ENCODE results near the gene ADIPOQ.
A peak's percentile ranks its signal among the peaks of the same experiment; 100 is the strongest.
"Not testable (repeated sequence)": the region's sequence is repeated elsewhere in the genome, so short reads cannot be mapped to it uniquely, and the experiment has no call there.

Gene ADIPOQ

DNA sequence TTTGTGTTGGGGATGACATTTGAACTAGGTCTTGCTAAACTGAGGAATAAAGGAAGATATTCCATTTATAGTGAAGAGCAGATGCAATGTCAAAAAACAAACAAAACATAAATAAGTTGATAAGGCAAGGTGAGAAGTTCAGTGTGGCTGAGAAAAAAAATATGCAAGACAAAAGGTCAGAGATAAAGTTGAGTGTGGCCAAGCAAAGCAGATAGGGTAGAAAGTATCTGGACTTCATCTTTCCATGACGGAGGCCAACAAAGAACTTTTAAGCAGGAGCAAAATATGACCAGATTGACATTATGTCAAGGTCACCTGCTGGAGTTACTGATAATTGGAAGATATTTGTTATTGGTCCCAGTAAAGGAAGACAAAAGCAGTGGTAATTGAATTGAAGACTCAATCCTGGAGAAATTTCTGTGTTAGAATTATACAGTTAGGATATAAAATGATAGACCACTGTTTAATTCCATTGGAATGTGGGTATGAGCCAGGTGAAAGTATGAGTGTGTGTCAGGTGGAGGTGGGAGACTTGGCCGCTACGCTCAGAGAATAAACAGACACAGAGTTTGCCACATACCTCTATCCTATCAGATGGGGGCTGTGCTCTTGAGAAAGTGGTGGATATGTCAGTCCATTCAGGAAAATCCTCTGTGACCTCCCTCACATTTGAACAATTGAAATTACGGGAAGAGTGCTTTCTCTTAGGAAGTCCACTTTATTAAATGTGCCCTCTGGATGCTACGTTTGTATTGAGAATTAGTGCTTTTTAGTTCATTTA, 28.1 kb downstream of the ADIPOQ start:
- no peak for DNase-seq (ENCODE audit: low read depth in 2 of 2, low spot score in 1 of 2)

DNA sequence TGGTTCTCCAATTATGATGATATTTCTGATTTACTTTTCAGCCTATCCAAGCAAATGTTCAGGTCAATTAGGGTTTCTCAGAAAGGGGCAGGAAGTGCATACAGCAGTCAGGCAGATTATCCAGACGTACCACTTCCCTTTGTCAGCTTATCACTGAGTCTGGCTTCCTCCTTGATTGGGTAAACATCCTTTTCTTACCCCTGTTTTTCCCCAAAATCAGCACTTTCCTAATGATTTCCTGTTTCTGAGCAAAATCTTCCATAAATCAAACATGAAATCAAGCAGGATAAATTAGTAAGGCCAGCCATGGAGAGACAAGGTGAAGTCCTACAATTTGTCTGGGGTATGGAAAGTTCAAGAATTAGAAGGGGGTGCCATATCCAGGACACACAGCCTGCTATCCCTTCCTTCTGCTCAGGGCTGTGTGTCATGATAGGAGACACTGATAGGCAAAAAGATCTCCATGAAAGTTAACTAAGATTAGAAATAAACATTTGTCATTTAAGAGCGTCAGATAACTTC, 29.0 kb downstream of the ADIPOQ start:
- DNase-seq (ENCODE audit: low read depth in 2 of 2, low spot score in 1 of 2), result no peak

DNA sequence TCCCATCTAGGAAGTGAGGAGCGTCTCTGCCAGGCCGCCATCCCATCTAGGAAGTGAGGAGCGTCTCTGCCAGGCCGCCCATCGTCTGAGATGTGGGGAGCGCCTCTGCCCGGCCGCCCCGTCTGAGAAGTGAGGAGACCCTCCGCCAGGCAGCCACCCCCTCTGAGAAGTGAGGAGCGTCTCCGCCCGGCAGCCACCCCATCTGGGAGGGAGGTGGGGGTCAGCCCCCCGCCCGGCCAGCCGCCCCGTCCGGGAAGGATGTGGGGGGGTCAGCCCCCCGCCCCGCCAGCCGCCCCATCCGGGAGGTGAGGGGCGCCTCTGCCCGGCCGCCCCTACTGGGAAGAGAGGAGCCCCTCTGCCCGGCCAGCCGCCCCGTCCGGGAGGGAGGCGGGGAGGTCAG, 31.3 kb downstream of the ADIPOQ start:
- not testable (repeated sequence) for DNase-seq (ENCODE audit: low read depth in 2 of 2, low spot score in 1 of 2)

DNA sequence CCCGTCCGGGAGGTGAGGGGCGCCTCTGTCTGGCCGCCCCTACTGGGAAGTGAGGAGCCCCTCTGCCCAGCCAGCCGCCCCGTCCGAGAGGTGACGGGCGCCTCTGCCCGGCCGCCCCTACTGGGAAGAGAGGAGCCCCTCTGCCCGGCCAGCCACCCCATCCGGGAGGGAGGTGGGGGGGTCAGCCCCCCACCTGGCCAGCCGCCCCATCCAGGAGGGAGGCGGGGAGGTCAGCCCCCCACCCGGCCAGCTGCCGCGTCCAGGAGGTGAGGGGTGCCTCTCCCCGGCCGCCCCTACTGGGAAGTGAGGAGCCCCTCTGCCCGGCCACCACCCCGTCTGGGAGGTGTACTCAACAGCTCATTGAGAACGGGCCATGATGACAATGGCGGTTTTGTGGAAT, 31.7 kb downstream of the ADIPOQ start:
- not testable (repeated sequence) for DNase-seq (ENCODE audit: low read depth in 2 of 2, low spot score in 1 of 2)

DNA sequence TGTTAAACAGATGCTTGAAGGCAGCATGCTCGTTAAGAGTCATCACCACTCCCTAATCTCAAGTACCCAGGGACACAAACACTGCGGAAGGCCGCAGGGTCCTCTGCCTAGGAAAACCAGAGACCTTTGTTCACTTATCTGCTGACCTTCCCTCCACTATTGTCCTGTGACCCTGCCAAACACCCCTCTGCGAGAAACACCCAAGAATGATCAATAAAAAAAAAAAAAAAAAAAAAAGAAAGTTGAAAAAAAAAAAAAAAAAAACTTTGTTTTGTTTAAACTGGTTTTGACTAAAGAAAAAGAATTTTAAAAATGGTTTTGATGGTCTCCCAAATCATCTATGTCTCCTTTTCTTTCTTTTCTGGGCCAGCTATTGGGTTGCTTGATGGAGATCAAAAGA, 32.3 kb downstream of the ADIPOQ start:
- DNase-seq (ENCODE audit: low read depth in 2 of 2, low spot score in 1 of 2), result not testable (repeated sequence)

DNA sequence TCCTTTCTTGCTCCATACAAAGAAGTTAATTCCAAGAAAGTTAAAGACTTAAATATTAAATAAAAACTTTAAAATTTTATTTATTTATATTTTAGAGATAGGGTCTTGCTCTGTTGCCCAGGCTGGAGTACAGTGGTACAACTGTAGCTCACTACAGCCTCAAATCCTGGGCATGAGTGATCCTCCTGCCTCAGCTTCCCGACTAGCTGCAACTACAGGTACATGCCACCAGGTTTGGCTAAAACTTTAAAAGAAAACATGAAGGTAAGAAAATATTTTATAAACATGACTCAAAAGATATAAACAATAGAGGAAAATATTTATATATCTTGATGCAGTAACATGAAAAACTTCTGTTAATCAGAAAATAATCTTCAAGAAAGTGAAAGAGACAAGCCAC, 33.2 kb downstream of the ADIPOQ start:
- no peak for DNase-seq (ENCODE audit: low read depth in 2 of 2, low spot score in 1 of 2)

DNA sequence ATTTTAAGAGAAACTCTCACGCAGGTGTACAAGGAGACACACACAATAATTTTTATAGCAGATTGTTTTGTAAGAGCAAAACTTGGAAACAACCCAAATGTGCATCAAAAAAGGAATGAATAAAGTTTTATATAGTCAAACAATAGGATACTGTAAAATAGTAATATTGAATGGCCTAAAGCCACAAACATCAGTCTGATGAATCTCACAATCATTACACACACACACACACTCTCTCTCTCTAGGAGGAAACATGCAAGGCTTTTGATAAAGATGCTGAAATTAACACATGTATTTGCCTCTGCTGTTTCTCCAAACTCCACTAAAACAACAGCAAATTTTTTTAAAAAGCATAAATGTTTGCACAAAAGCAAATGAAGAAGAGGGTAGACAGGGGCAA, 37.3 kb downstream of the ADIPOQ start:
- DNase-seq (ENCODE audit: low read depth in 2 of 2, low spot score in 1 of 2), result no peak

DNA sequence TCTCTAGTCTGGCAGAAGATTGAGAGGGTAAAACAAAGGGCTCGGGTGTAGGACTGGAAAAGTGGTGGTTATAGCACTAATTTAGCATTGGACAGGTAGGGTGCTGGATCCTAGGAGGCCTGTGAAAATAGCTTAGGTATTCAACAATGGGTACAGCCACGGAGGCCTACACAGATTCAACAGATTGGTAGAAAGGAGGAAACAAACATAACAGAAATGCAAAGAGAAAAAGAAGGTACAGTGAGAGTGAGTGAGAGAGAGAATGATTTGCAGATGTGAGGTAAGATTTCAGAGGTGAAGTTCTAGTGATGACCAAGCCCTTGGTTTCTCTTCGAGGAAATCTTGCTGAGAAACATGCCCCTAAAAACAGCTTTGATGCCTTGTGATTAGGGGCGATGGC, 37.9 kb downstream of the ADIPOQ start:
- DNase-seq (ENCODE audit: low read depth in 2 of 2, low spot score in 1 of 2), result no peak

DNA sequence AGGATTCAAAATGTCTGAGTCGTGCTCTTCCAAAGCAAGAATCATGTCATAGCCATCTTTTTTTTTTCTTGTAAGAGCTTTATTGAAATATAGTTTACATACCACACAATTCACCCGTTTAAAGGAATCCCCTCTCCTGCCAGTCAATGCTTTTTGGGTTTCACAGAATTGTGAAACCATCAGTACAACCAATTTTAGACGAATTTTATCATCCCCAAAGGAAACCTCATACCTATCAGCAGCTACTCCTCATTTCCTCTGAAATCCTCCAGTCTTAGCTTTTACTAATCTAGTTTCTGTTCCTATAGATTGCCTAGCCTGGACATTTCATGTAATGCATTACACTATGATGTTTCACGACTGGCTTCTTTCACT, 39.6 kb downstream of the ADIPOQ start:
- no peak for DNase-seq (ENCODE audit: low read depth in 2 of 2, low spot score in 1 of 2)

DNA sequence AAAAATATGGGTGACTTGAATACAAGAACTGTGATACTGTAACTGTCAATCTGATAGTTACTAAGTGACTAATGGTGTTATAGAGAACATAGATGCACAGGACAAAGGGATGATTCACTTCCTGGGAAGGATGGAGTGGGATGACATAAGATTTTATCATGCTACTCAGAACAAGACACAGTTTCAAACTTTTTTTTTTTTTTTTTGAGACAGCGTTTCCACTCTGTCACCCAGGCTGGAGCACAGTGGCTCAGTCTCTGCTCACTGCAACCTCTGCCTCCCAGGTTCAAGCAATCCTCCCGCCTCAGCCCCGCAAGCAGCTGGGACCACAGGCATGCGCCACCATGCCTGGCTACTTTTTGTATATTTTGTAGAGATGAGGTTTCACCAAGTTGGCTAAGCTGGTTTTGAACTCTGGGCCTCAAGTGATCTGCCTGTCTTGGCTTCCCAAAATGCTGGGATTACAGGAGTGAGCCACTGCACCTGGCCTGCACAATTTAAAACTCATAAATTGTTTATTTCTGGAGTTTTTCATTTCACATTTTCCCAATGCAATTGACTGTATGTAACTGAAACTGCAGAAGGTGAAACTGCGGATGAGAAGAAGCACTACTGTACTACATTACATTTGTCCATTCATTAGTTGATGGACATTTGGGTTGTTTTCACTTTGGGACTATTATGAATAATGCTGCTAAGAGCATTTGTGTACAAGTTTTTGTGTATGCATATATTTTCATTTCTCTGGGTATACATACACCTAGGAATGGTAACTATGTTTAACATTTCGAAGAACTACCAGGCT, 40.6 kb downstream of the ADIPOQ start:
- DNase-seq (ENCODE audit: low read depth in 2 of 2, low spot score in 1 of 2), result peak in 1 of 2 donors; percentile 3

DNA sequence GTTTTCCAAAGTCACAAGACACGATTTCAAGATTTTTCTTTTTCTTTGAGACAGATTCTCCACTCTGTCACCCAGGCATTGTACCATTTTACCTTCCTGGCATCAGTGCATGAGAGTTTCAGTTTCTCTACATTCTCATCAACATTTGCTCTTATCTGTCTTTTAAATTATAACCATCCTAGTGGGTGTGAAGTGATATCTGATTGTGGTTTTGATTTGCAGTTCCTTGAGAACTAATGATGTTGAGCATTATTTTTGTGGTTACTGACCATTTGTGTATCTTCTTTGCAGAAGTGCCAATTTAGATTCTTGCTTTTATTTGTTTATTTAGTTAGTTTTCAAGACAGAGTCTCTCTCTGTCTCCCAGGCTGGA, 41.2 kb downstream of the ADIPOQ start:
- no peak for DNase-seq (ENCODE audit: low read depth in 2 of 2, low spot score in 1 of 2)

DNA sequence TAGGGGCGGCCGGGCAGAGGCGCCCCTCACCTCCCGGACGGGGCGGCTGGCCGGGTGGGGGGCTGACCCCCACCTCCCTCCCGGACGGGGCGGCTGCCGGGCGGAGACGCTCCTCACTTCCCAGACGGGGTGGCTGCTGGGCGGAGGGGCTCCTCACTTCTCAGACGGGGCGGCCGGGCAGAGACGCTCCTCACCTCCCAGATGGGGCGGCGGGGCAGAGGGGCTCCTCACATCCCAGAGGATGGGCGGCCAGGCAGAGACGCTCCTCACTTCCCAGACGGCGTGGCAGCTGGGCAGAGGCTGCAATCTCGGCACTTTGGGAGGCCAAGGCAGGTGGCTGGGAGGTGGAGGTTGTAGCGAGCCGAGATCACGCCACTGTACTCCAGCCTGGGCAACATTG, 42.4 kb downstream of the ADIPOQ start:
- not testable (repeated sequence) for DNase-seq (ENCODE audit: low read depth in 2 of 2, low spot score in 1 of 2)

DNA sequence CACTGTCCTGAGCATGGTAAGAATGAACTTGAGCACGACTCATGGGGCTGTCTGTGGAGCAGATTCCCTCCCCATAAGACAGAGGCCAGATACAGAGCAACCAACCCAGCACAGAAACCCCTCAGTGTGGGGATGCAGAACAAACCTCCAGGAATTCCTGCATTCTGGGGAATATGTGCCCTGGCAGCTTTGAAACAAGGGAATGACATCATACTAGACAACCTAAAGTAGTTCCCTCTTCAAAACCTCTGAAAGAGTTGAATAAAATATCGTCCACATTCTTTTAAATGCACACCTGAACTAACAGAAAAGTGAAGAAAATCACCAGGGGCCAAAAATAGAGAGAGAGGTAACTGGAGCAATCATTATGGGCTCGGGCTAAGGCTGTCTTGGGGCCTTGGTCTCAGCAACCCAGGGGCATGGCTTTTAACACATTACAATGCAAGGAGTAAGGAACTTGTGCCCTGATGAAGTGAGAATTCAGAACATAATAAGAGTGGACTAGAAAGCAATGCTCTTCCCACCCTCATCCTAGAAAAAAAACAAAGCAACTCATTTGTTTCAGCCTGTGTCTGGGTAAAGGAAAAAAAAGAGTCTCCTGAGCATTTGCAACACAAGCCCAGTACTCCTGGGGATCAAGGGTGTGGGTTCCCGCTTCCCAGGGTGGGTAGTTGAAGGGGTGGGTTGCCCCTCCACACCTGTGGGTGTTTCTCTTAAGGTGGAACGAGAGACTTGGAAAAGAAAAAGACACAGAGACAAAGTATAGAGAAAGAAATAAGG, 43.9 kb downstream of the ADIPOQ start:
- no peak for DNase-seq (ENCODE audit: low read depth in 2 of 2, low spot score in 1 of 2)

DNA sequence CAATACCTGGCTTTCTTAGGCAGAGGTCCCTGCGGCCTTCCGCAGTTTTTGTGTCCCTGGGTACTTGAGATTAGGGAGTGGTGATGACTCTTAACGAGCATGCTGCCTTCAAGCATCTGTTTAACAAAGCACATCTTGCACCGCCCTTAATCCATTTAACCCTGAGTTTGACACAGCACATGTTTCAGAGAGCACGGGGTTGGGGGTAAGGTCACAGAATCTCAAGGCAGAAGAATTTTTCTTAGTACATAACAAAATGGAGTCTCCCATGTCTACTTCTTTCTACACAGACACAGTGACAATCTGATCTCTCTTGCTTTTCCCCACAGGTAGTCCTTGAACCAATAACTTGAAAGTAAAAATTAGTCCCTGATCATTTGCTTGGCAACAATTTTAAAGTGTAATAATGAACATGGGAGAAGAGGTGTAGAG, 45.0 kb downstream of the ADIPOQ start:
- not testable (repeated sequence) for DNase-seq (ENCODE audit: low read depth in 2 of 2, low spot score in 1 of 2)

DNA sequence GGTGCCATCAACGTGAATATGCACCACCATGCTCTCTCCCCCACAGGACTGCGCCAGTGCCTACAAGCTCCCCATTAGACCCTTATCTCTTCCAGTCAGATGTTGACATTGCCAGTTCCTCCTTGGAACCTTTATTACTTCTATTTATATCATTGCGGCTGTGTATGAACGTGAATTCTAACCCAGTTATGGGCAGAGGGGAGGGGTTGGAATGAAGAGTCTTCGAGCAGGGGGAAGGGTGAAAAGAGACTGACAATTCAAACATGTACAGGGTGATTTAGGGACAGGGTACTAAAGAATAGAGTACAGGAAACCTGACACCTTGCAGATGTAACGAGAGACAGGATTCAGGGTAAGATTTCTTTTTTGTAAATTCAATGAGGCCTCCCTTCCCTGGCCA, 46.1 kb downstream of the ADIPOQ start:
- no peak for DNase-seq (ENCODE audit: low read depth in 2 of 2, low spot score in 1 of 2)

DNA sequence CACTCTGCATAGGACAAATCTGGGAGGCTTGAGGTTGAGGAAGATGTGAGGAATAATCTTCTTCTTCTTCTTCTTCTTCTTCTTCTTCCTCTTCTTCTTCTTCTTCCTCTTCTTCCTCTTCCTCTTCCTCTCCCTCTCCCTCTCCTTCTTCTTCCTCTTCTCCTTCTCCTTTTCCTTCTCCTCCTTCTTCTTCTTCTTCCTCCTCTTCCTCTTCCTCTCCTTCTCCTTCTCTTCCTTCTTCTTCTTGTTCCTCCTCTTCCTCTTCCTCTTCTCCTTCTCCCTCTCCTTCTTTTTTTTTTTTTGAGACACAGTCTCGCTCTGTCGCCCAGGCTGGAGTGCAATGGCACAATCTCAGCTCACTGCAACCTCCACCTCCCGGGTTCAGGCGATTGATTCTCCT, 47.2 kb downstream of the ADIPOQ start:
- not testable (repeated sequence) for DNase-seq (ENCODE audit: low read depth in 2 of 2, low spot score in 1 of 2)

DNA sequence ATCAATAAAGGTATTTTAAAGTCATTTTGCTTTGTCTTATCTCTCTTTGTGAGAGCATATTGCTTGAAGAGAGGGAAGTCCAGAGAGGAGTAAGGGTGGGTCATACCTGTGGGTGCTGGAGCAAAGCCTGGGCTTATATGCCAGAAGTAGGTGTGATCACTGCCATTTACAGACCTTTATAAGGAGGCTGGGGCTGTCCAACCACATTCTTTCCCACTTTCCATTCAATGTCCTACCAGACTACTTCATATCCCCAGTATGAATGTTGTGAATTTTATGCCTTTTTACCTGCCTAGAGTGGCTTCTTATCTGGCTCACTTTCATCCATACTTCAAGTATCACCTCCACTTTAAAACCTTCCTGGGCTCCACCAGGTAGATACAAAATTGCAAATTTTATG, 48.4 kb downstream of the ADIPOQ start:
- DNase-seq (ENCODE audit: low read depth in 2 of 2, low spot score in 1 of 2), result no peak

DNA sequence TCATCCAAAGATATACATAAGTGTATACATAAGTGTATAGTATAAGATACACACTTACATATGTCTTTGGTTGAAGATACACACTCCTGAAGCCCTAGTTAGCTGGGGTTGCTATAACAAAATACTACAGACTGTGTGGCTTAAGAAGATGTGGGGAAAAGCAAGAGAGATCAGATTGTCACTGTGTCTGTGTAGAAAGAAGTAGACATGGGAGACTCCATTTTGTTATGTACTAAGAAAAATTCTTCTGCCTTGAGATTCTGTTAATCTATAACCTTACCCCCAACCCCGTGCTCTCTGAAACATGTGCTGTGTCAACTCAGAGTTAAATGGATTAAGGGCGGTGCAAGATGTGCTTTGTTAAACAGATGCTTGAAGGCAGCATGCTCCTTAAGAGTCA, 50.6 kb downstream of the ADIPOQ start:
- DNase-seq (ENCODE audit: low read depth in 2 of 2, low spot score in 1 of 2), result not testable (repeated sequence)

DNA sequence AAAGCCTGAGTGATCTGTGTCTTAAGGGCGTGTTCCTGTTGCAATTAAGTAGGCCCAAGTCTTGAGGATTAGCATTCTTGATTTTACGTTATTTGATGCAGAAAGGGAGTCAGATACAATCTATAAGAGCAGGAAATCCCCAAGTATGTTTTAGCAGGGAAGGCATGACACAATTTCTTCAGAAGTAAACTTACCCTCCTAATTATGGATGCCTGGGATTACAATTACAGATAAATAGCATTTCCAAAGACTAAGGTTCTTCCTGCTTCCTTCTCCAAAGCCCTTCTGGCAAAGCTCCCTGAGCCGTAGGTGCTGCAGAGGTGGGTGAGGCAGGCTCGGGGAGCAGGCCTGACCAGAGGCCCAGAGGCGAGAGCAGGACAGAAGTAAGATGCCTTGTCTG, 52.9 kb downstream of the ADIPOQ start:
- no peak for DNase-seq (ENCODE audit: low read depth in 2 of 2, low spot score in 1 of 2)

DNA sequence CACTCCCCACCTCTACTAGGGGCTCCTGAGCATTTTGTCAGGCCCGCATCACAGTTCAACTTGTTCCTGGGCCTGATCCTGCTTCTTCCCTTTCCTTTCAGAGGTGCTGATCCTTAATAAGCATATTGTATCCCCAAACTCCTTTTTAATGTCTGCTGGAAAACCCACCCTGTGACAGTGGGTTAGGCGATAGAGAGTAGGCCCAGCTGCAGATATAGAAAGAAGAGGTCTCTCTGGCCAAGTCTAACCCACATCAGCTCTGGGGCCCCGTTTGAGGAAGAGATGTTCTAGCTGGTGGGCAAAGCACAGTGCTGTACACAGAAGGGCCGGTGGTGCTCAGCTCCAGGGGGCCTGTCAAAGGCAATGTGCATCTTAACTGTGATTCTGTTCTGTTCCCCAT, 53.5 kb downstream of the ADIPOQ start:
- DNase-seq (ENCODE audit: low read depth in 2 of 2, low spot score in 1 of 2), result no peak

DNA sequence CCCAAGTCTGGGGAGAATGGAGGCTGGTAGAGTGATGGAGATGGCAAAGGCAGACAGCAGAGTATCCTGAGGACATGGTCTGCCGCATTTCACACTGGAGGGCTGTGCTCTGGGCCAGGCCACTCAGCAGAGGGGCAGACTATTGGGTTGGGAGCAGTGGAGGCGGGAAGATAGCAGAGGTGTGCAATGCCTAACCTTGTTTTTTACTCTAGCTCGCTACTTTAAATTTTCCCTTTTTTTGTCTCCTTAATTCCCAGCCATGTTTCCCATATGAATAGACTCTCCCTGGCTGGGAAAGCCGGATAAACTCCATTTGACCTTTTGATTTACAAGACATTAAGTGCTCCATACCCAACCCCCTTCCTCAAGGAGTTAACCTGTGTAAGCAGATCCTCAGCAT, 54.4 kb downstream of the ADIPOQ start:
- DNase-seq (ENCODE audit: low read depth in 2 of 2, low spot score in 1 of 2), result no peak
